DMS79 (cell line): Measurements from ENCODE around the gene APOO.
"Not testable (repeated sequence)": the region's sequence is repeated elsewhere in the genome, so short reads cannot be mapped to it uniquely, and the experiment has no call there.

Experiments used
- DNase-seq: peaks from one replicate; lab custom pipeline; 2025; lab: John Stamatoyannopoulos, UW

The APOO gene

DNA sequence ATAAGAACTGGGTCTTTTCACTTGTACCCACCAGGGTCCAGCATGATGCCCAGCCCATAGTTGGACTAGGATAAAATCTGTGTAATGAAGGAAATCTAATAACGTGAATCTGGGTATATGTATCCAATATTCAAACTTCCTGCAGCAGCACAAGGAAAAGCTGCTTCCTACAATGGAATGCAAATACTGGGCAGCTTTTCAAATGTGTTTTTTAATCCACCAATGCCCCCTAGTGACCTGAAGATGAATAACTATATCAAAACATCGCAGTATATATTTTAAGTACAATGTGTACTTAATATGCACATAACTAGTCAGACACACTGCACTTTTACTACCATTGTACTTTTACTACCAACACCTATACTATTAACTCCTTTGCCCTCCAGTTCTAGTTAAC is 5.3 kb downstream of the APOO start:
- no peak for DNase-seq

- peak; percentile 9 for DNase-seq
Measured at GRCh38 chrX:23901805-23902204, 5.9 kb downstream of the APOO start.

DNA sequence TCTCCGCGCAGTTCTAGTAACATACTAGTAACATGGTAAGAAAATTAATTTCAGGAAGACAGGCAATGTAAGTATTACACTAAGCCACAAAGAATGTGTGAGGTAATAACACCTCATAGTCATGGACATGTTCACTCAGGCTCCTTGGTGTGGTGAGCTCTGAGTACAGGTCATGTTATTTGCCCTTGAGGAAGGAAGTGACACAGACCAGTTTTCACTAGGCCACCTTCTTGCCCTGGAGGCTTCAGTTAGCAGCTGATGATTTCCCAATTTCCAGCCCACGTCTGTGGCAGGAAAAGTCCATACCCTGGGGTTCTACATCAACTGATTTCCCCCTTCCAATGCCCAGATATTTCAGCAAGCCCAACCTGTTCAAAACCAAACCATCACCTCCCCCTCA is 6.7 kb downstream of the APOO start:
- DNase-seq, result no peak

DNA sequence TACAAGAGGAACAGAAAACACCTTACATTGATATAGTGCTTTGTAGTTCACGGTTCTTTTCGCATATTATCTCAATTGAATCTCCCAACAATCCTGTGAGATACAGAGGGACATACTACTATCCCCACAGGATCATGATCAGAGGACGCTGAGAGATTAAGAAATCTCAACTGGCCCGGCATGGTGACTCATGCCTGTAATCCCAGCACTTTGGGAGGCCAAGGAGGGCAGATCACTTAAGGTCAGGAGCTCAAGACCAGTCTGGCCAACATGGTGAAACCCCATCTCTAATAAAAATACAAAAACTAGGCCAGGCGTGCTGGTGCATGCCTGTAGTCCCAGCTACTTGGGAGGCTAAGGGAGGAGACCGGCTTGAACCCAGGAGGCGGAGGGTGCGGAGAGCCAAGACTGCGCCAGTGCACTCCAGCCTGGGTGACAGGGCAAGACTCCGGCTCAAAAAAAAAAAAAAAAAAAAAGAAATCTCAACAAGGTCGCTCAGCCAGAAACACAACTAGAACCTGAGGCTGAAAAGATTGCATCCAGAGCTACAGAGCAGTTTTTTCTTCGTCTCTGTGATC is 7.4 kb downstream of the APOO start:
- no peak for DNase-seq

DNA sequence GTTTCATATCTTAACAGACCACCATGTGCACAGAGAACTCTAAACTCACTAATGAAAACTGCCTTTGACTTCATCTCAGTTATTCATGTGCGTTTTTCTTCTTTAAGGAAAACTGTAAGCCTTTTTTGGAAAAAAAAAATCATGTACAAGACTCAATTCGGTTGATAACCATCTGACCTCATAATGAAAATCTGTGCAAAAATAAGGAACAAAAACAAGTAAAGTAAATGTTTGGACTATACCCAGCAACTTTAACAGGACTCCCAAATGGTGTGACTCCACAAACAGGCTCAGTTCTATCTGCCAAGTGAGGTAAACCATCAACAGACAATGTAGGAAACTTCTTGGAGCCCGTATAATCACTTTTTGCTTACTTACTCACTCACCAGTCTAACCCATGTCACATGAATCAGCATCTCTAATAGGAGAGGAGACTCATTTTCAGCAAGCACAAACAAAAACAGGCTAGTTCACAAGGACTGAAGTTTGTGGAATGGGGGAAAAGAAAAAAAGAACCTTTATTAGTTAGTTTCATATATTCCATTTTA is 9.3 kb downstream of the APOO start:
- DNase-seq, result no peak

GRCh38 chrX:23896981-23897380 is 10.8 kb downstream of the APOO start:
- DNase-seq, result no peak

DNA sequence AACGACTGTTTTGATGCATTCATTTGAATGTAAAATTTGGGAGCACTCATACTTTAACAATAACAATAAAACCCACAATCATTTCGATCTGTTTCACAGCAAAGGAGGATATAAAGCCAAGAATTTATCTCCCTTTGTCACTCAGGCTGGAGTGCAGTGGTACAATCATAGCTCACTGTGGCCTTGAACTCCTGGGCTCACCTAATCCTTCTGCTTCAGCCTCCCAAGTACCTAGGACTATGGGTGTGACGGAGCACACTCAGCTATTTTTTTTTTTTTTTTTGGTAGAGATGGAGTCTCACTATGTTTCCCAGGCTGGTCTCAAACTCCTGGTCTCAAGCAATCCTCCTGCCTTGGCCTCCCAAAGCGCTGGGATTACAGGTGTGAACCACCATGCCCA is 11.2 kb downstream of the APOO start:
- DNase-seq, result not testable (repeated sequence)

GRCh38 chrX:23894993-23895392 is 12.7 kb downstream of the APOO start:
- DNase-seq, result not testable (repeated sequence)

GRCh38 chrX:23890933-23891332 is 16.8 kb downstream of the APOO start:
- no peak for DNase-seq

DNA sequence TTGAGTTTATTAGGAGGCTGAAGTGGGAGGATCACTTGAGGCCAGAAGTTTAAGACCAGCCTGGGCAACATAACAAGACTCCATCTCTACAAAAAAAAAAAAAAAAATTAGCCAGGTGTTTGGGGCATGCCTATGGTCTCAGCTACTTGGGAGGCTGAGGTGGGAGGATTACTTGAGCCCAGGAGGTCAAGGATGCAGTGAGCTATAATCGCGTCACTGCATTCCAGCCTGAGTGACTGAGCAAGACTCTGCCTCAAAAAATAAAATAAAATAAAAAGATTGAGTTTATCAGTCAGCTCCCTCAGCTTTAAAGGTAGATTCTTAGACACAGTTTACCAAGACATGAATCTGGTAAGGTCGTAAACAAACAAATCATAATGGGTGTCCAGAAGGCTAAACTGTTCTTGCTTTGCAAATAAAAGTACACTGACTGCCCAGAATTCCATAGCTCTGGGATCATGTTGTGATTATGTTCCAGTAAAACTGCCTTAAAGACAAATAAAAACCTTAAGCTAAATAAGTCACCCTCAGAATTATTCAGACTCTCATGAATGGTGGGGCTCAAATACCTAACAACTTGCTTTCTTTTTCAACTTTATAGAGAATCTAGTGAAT is 18.7 kb downstream of the APOO start:
- no peak for DNase-seq

DNA sequence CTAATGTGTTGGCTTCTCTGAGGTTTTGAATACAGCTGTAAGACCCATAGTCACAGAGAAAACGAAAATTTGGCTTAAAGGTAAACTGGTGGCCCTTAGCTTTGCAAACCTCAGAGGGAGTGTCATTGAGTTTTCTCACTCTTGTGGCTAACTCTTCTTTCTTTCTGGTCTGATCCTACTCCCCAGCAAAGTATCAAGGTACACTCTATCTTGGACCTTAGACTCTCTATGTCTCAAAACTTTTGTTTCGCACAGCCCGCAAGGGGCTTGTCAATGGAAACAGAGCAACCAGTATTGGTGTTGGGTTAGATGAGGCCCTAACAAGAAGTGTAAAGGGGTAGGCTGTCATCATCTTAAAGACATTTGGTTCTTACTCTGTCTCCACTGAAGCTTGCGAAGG is 19.8 kb downstream of the APOO start:
- DNase-seq, result no peak

GRCh38 chrX:23887451-23887850 is 20.3 kb downstream of the APOO start:
- no peak for DNase-seq

DNA sequence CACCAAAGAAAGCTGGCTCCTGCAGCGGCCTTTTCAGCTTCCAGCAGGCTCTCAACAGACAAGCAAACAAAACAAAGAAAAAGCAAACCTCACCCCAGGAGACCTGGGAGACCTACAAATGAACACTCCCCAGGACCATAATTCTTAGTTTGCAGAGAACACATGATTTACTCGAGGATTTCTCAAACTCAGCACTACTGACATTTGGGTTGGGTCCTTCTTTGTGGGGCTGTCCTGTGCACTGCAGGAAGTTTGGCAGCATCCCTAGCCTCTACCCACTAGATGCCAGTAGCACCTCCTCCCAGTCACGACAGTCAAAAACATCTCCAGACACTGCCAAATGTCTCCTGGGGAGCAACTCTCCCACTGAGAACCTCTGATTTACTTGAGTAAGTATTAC is 21.9 kb downstream of the APOO start:
- no peak for DNase-seq

DNA sequence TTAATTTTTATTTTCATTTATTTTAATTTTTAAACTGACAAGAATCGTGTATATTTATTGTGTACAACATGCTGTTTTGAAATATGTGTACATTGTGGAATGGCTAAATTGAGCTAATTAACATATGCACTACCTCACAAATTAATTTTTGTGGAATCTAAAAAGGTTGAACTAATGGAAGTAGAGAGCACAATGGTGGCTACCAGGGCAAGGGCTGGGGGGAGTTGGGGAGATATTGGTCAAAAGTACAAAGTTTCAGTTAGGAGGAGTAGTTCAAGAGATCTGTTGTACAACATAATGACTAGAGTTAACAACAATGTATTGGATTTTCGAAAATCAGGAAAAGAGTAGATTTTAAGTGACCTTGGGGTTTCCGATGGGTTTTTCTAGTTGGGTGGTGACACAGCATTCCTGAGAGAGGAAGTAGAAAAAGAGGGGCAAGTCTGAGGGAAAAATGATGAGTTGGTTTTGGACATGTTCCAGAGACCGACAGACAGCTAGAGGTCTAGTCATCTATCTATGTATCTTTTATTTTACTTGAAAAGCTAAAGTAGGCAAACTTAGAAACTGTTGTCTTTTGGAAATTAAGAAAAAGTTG is 23.2 kb downstream of the APOO start:
- no peak for DNase-seq

DNA sequence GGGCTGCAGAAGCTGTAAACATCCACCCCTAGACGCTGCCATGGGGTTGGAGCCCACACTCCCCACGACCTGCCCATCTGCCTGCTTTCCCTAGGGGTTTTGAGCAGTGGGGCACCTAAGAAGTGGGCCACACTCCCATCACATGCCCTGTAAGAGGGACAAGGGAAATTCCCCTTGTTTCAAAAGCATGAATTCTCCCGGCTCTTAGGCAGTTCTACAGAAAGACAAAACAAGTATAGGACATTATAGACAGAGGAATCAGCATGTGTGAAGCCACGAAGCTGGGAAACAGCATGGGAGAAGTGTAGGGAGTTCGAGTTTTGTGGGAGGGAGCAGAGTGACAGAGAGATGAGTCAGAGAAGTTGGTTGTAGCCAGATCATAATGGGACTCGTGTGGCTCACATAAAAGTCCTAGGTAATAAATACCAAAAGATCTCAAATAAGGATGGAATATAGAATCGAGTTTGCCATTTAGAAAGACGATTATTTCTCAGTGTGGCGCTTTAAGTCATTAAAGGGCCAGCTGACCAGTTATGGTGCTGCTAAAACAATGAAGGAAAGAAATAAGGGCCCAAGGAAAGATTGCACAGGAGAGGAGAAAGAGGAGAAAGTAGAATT is 23.9 kb downstream of the APOO start:
- no peak for DNase-seq

GRCh38 chrX:23879380-23880090 is 28.2 kb downstream of the APOO start:
- no peak for DNase-seq

DNA sequence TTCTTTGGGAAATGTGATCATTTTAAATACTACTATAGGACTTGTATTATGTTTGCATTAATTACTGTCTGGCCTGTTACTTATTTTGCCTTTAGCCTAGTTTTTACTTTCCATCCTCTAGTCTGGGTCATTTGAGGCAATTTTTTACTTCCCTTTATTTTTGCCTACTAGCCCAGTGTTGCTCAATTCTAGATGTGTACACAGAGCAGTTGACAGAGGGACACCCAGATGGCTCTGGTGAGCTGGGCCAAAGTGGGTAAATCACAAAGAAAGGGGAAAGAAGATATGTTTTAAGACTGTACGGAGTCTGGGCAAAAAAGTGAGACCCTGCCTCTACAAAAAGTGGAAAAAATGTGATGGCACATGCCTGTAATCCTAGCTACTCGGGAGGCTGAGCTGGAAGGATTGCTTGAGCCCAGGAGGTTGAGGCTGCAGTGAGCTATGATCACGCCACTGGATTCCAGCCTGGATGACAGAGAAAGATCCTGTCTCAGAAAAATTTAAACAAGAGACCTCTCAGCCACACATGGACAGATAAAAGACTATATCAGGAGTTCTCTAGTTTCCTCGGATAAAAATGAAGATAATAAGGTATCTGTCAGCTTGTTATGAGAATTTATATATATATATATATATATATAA is 35.7 kb downstream of the APOO start:
- no peak for DNase-seq

DNA sequence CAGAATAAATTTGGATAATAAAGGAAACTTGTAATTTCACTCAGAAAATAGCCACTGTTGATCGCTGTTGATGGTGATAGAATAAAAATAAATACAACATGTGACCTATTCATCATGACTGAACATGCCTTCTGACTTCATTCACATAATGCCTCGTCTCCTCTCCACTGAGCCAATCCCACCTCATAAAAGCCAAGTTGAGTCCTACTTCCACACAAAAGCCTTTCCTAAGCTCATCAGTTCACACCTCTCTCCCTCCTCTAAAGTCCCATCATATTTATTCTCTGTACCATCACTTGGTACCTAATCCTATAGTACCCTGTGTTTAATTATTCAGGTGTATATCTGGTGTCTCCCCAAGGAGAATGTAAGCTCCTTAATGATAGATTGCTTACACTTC is 37.7 kb downstream of the APOO start:
- DNase-seq, result no peak

DNA sequence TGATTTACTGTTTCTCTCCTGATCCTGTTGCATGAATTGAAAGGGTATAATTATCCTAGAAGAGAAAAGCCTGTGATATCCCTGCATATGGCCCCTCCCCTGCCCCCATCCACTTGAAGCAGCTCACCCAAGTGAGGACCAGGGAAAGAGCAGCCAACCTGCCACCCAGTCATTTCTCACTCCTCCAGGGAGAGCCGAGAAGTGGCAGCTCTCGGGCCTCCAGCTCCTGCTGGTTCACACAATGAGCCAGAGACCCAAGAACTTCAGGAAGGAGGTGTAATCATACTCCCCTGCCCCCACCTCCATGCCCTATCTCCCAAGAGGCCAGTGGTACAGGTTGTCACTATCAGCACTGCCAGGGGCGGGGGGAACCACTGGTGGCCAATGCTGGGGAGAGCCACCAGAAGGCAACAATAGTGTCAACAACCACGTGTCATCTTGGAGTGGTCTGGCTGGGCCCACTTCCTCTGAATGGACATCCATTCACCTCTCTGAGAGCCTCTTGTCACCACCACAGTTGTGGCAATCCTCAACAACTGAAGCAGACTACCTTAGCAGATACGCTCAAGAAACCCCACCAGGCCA is 42.9 kb downstream of the APOO start:
- no peak for DNase-seq

GRCh38 chrX:23861952-23862351 is 45.8 kb downstream of the APOO start:
- DNase-seq, result not testable (repeated sequence)

DNA sequence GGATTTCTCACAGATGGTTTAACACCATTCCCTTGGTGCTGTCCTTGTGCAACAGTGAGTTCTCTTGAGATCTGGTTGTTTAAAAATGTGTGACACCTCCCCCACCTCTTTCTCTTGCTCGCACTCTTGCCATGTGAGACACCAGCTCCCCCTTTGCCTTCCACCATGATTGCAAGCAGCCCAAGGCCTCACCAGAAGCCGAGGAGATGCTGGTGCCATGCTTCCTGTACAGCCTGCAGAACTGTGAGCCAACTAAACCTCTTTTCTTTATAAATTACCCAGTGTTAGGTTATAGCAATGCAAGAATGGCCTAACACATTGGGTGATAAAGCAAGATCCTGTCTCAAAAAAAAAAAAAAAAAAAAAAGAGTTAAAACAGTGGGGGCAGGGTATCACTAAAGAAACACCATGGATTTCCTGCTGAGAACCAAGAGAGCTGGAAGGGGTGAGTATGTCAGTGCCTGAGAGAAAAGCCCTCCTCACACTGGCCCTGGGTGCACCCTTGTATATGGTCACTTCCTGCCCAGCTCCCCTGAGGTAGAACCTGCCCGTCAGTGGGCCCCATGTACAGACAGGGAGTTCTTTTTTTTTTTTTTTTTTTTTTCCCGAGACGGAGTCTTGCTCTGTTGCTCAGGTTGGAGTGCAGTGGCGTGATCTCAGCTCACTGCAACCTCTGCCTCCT is 46.4 kb downstream of the APOO start:
- DNase-seq, result no peak
